Measurements from ENCODE around the gene PLEKHA7.
"Not testable (repeated sequence)": the region's sequence is repeated elsewhere in the genome, so short reads cannot be mapped to it uniquely, and the experiment has no call there.

PLEKHA7 gene

GRCh38 chr11:16977136-16977993 is 36.8 kb downstream of the PLEKHA7 start:
- DNase-seq = no peak

- no peak for DNase-seq
These were observed 37.8 kb downstream of the PLEKHA7 start for GRCh38 chr11:16976379-16976778.

- DNase-seq = no peak
These were observed 38.3 kb downstream of the PLEKHA7 start for GRCh38 chr11:16975906-16976305.

GRCh38 chr11:16973338-16973964 is 40.8 kb downstream of the PLEKHA7 start:
- DNase-seq = no peak

GRCh38 chr11:16969010-16969999 is 44.9 kb downstream of the PLEKHA7 start:
- DNase-seq = no peak

- DNase-seq = no peak
These were observed 46.0 kb downstream of the PLEKHA7 start for GRCh38 chr11:16968196-16968595.

- DNase-seq = no peak
These were observed 47.1 kb downstream of the PLEKHA7 start for GRCh38 chr11:16966930-16967671.

GRCh38 chr11:16964501-16964900 is 49.7 kb downstream of the PLEKHA7 start:
- DNase-seq = no peak

GRCh38 chr11:16963316-16963876 is 50.8 kb downstream of the PLEKHA7 start:
- DNase-seq = no peak

GRCh38 chr11:16962589-16962988 is 51.6 kb downstream of the PLEKHA7 start:
- DNase-seq = not testable (repeated sequence)

- no peak for DNase-seq
These were observed 52.1 kb downstream of the PLEKHA7 start for GRCh38 chr11:16962146-16962545.

GRCh38 chr11:16960250-16960649 is 54.0 kb downstream of the PLEKHA7 start:
- DNase-seq = no peak

GRCh38 chr11:16959602-16960001 is 54.6 kb downstream of the PLEKHA7 start:
- no peak for DNase-seq

GRCh38 chr11:16958833-16959232 is 55.4 kb downstream of the PLEKHA7 start:
- DNase-seq = no peak

- DNase-seq = no peak
These were observed 57.6 kb downstream of the PLEKHA7 start for GRCh38 chr11:16956538-16957153.

GRCh38 chr11:16953663-16954062 is 60.6 kb downstream of the PLEKHA7 start:
- no peak for DNase-seq

GRCh38 chr11:16946477-16947282 is 67.5 kb downstream of the PLEKHA7 start:
- no peak for DNase-seq

GRCh38 chr11:16945671-16946469 is 68.3 kb downstream of the PLEKHA7 start:
- no peak for DNase-seq

GRCh38 chr11:16942911-16943310 is 71.3 kb downstream of the PLEKHA7 start:
- no peak for DNase-seq

- no peak for DNase-seq
These were observed 71.9 kb downstream of the PLEKHA7 start for GRCh38 chr11:16942342-16942741.
